ENCODE measurements around the gene SNRK.

Gene SNRK, protein sequence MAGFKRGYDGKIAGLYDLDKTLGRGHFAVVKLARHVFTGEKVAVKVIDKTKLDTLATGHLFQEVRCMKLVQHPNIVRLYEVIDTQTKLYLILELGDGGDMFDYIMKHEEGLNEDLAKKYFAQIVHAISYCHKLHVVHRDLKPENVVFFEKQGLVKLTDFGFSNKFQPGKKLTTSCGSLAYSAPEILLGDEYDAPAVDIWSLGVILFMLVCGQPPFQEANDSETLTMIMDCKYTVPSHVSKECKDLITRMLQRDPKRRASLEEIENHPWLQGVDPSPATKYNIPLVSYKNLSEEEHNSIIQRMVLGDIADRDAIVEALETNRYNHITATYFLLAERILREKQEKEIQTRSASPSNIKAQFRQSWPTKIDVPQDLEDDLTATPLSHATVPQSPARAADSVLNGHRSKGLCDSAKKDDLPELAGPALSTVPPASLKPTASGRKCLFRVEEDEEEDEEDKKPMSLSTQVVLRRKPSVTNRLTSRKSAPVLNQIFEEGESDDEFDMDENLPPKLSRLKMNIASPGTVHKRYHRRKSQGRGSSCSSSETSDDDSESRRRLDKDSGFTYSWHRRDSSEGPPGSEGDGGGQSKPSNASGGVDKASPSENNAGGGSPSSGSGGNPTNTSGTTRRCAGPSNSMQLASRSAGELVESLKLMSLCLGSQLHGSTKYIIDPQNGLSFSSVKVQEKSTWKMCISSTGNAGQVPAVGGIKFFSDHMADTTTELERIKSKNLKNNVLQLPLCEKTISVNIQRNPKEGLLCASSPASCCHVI
- 250 to 492 reads per million in 2 donors for total RNA-seq

DNA sequence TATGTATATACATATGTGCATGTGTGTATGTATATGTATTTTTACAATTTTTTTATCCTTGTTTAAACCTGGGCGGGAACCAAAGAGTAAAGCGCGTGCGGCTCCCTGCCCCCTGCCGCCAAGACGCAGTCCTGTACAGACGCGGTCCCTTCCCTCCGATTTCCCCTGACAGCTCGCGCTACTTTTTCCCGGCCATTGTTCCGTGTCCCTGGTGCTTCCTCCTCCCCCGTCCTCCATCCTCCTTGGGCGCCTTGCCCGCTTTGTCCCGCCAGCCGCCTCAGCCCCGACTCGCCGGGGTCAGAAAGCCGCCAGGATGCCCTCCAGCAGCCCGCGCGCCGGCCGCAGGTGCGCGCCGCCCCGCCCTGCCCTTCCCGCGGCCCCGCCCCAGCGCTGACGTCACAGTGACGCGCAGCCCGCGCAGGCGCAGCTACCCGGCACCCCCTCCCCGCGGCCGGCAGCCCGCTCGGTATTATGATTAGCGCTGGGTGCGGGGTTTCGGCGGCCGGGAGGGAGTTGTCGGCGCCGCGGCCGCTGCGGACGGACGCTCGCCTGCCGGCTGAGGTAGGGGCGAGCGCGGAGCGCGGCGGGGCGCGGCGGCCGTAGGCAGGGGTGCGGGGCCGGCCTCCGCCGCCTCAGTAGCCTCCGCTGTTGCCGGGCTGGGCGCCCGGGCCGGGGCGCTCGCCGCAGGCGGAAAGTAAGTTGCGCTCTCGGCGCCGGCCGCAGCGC is at the start of gene SNRK:
SNRK (plus strand) TSS at position 426 of the 726 bp plus-strand sequence. CDS start 16,664 bp downstream, outside the sequence.
- peak; percentile 96 for DNase-seq

- no peak for DNase-seq
These were observed 47.5 kb upstream of the SNRK start for GRCh38 chr3:43238801-43239200.

- DNase-seq: no peak
These were observed 46.6 kb upstream of the SNRK start for GRCh38 chr3:43239755-43240154.

GRCh38 chr3:43243590-43244587 is 42.5 kb upstream of the SNRK start:
- no peak for DNase-seq

- DNase-seq: no peak
These were observed 41.6 kb upstream of the SNRK start for GRCh38 chr3:43244694-43245093.

DNA sequence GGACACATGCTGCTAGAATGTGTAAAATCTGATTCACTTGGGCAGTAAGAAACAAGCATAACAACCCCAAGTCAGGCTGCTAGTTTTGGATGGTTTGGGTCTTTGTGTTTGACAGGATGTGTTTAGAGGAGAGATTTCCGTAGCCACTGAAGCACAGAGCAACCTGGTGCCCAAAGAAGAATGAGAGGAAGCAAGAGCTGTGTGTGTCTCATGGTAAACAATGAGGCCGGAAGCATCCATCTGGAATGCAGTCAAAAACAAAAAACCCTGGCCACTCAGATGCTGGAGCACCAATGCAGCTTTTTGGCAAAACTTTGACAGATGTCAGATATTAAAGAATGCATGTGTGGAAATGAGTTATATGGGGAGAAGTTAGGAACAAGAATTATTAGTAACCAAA is 39.4 kb upstream of the SNRK start:
- DNase-seq: no peak

DNA sequence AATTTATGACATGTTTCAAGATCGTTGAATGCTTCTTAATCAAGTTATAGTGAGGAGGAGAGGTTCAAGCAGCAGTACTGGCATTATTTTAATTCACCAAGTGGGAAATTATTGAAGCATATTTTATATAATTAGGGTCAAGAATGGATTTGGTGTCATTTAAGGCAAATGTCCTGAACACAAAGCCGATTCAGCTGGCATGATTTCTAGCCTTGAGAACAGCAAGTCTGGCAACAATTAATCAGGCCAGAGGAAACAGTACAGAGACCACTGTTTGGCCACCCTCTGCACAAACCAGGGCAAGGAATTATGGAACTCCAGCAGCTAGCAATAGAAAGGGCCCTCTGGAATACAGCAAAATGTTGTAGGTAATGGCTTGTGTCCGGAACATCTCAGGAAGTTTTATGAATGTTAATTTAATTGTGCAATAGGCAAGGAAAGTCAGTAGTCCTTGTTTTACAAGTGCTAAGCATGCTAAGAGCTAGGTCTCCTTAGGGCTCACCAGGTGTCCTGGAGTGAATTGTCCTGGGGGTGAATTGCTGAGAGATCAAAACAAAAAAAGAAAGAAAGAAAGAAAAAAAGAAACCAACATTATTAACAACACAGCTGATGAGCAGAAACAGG is 38.7 kb upstream of the SNRK start:
- no peak for DNase-seq

- DNase-seq: no peak
These were observed 38.2 kb upstream of the SNRK start for GRCh38 chr3:43248185-43248583.

- no peak for DNase-seq
These were observed 37.4 kb upstream of the SNRK start for GRCh38 chr3:43248973-43249372.

GRCh38 chr3:43249405-43249804 is 36.9 kb upstream of the SNRK start:
- no peak for DNase-seq

DNA sequence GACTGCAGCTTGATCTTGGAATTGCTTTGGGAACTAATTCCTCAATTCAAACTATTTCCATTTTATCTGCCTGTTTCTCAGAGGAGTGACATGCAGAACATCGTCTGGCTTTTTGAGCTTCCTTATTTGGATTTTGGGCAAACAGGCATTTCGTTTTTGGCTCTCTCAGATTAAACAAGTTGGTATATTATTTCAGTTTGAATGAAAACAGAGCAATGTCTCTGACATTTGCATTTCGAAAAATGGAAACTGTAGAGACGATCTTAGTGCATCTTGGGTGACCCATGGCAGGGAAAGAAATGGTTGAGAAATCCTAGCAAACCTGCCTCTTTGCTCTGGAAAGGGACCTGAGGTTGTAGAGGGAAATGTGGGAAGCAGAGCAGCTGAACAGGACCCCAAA is 33.0 kb upstream of the SNRK start:
- DNase-seq: no peak

DNA sequence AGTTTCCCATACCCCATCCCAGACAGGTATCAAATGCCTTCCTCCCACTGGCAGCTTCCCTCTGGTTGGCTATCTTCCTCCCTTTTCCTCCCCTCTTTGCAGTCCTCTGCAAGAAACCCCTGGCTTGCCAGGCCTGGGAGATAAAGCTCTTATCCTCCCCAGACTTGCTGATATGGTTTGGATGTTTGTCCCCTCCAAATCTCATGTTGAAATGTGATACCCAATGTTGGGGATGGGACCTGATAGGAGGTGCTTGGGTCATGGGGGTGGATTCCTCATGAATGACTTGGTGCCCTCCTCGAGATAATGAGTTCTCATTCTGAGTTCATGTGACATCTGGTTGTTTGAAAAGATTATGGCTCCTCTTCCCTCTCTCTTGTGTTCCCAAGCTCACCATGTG is 32.2 kb upstream of the SNRK start:
- no peak for DNase-seq

DNA sequence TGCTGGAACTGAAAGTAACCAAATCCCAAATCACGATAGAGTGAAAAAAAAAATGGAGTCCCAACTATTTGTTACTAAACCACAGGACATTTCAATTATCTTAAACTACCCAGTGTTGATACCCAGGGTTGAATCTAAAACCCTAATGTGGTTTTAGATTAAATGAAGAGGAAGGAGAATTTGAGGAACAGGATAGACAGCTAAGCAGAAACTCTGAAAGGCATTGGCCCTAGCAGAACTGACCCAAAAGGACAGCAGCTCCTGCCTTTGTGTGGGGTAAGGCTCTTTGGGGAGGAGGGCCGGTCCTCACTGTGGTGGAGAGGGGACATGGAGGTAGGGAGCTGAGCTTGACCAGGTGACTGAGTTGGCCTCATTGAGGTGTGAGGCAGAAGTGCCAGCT is 30.7 kb upstream of the SNRK start:
- DNase-seq: no peak

DNA sequence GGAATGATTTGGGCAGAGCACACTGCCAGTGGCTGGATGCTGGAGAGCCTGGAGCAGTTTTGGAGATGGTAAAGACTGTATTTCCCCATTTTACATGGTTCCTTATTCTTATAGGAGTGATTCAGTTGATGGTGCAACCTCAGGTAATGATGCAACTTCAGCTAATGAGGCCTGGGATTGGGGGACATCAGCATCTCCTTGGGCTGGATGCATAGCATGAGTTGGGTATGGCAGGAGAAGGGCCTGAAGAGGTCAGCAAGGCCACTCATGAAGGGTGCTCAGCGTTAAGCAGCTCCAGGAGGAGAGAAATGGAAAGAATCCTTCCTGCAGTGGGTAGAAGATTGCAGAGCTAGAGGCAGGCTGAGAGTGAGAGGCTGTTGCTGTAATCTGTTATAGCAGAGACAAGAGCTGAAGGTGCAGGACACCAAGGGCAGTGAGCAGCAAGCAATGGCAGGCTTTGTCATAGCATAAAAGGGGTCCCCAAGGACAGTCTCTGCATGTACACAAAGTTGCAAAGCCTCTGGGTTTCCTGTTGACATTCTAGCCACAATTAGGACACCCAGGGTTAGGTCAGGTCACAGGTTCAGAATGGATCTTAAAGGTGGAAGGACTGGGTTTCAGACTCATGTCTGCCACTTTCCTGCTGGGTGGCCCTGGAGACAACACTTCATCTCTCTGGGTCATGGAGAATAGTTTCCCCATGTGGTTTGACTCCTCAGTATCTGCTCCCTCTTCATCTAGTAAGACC is 29.5 kb upstream of the SNRK start:
- no peak for DNase-seq

DNA sequence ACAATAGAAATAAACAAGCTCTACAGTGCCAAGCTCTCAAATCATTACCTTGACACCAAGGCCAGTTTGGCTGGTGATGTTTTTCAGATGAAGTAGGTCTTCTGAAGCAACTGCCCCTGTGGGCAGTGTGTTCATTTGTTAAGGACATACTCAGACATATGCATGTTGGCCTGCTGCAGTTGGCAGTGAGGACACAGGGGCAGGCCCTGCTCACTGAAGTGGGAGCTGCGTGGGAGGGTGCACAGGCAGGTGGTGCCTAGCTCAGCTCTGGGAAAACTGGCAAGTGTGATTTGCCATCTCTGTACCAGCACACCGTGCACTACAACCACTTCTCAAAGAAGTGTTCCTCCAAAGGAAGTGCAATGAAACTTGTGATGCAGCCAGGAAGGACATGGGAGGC is 28.5 kb upstream of the SNRK start:
- no peak for DNase-seq

DNA sequence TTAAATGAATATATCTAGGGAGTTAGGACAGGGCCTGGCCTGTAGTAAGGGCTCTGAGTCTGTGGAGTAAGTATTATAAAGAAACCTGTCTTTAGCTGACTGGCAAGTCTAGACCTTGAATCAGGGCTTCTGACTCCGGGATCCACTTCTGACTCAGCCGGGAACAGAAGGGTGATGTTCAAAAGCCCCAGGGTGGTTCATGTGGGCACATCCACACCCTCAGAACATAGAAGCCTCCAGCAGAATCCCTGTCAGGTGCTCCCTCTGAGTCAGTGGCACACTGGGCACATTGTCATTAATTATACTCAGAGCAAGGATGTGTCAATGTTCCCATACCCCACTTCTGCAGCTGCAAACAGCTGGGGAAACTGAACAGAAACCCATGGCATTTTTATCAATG is 26.7 kb upstream of the SNRK start:
- no peak for DNase-seq

- no peak for DNase-seq
These were observed 25.9 kb upstream of the SNRK start for GRCh38 chr3:43260412-43260811.

- no peak for DNase-seq
These were observed 24.1 kb upstream of the SNRK start for GRCh38 chr3:43262194-43262593.

DNA sequence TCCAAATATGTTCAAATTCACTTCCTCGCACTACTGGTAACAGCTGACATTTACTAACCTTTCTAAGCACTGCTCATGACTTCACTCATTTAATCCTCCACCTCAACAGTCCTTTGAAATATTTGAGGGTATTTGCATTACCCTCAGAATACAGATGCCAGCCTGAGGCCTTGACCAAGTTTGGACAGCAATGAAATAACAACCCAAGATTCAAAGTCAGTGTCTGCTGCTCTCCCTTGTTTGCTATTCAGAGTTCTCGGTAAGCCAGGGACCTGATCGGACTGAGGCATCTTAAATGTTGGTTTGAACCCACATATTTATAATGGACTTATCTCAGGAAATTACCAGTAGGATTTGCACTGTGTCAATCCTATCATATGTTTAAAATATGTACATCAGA is 19.9 kb upstream of the SNRK start:
- DNase-seq: no peak

GRCh38 chr3:43266995-43267394 is 19.3 kb upstream of the SNRK start:
- DNase-seq: no peak

- no peak for DNase-seq
These were observed 17.7 kb upstream of the SNRK start for GRCh38 chr3:43268636-43269035.
